WTC11 (cell line): ENCODE results near the gene MRPS14. TPM values are rescaled to one million over a fixed set of nuclear protein-coding genes. Genes with fewer than 3 reads are reported as not detected.

ENCODE experiments used
- ATAC-seq: fragments of 200-7000 bp; cut with Tn5 transposase; 2 replicates; pipeline ENCODE4 v1.10.0; 2021; ENCODE audit warnings: mild to moderate bottlenecking, moderate library complexity
- CTCF ChIA-PET: fragments of 300-600 bp; sonication (Branson Sonifier 250); formaldehyde crosslinking; loops from one replicate; lab custom pipeline; 2021; ENCODE audit warnings: antibody characterized with exemption; lab: Charles Lee
- POLR2A ChIA-PET: fragments of 350-600 bp; sonication (Branson Sonifier 250); formaldehyde crosslinking; loops from one replicate; lab custom pipeline; 2021; ENCODE audit warnings: antibody characterized with exemption; lab: Charles Lee
- DNase-seq: peaks from one replicate; pipeline ENCODE4 v3.0.0; 2021; ENCODE audit warnings: low spot score
- H3K27ac Mint-ChIP-seq: 2 replicates; pipeline ENCODE4 v1.8.0; 2021; ENCODE audit warnings: mixed read lengths
- H3K27me3 Mint-ChIP-seq: 2 replicates; pipeline ENCODE4 v1.8.0; 2021; ENCODE audit warnings: low read depth, mild to moderate bottlenecking, moderate library complexity, mixed read lengths
- H3K36me3 Mint-ChIP-seq: 2 replicates; pipeline ENCODE4 v1.8.0; 2021; ENCODE audit warnings: mixed read lengths
- H3K4me1 Mint-ChIP-seq: 2 replicates; pipeline ENCODE4 v1.8.0; 2022; ENCODE audit warnings: mixed read lengths
- H3K4me3 Mint-ChIP-seq: 2 replicates; pipeline ENCODE4 v1.8.0; 2021; ENCODE audit warnings: mild to moderate bottlenecking, moderate library complexity, mixed read lengths
- H3K9me3 Mint-ChIP-seq: 2 replicates; pipeline ENCODE4 v1.8.0; 2021; ENCODE audit warnings: mixed read lengths
- CBFB ChIP-seq: sonication (generic); formaldehyde crosslinking; IDR thresholded peaks from 2 replicates; pipeline ENCODE4 v1.8.1; 2022; ENCODE audit warnings: mild to moderate bottlenecking, low read depth, missing genetic modification reagents
- CREB1 ChIP-seq: sonication (generic); formaldehyde crosslinking; IDR thresholded peaks from 2 replicates; pipeline ENCODE4 v1.8.0; 2023; ENCODE audit warnings: mild to moderate bottlenecking, missing genetic modification reagents
- ESRRA ChIP-seq: sonication (generic); formaldehyde crosslinking; IDR thresholded peaks from 2 replicates; pipeline ENCODE4 v1.8.1; 2022; ENCODE audit warnings: mild to moderate bottlenecking, missing genetic modification reagents, borderline replicate concordance
- FOXJ3 ChIP-seq: sonication (generic); formaldehyde crosslinking; IDR thresholded peaks from 2 replicates; pipeline ENCODE4 v1.9.0; 2021; ENCODE audit warnings: missing genetic modification reagents, mild to moderate bottlenecking, borderline replicate concordance
- FOXP1 ChIP-seq: sonication (generic); formaldehyde crosslinking; IDR thresholded peaks from 2 replicates; pipeline ENCODE4 v1.8.0; 2022; ENCODE audit warnings: missing genetic modification reagents, mild to moderate bottlenecking, moderate library complexity, borderline replicate concordance
- HMGA2 ChIP-seq: fragments of 250-450 bp; sonication (Bioruptor Pico); IDR thresholded peaks from 2 replicates; pipeline ENCODE4 v1.4.0; 2021; ENCODE audit warnings: mild to moderate bottlenecking, moderate library complexity
- MYBL2 ChIP-seq: sonication (generic); formaldehyde crosslinking; IDR thresholded peaks from 2 replicates; pipeline ENCODE4 v1.8.1; 2023; ENCODE audit warnings: mild to moderate bottlenecking, moderate library complexity, missing genetic modification reagents
- NFYB ChIP-seq: sonication (generic); formaldehyde crosslinking; conservative IDR thresholded peaks from 2 replicates; pipeline ENCODE4 v1.8.0; 2022; ENCODE audit warnings: low read depth, missing genetic modification reagents
- NR1H2 ChIP-seq: sonication (generic); formaldehyde crosslinking; IDR thresholded peaks from 2 replicates; pipeline ENCODE4 v1.9.0; 2021; ENCODE audit warnings: mild to moderate bottlenecking, moderate library complexity, missing genetic modification reagents
- RORB ChIP-seq: fragments of 250-450 bp; sonication (Bioruptor Pico); IDR thresholded peaks from 2 replicates; pipeline ENCODE4 v1.9.0; 2021; ENCODE audit warnings: mild to moderate bottlenecking
- SMAD3 ChIP-seq: sonication (generic); formaldehyde crosslinking; IDR thresholded peaks from 2 replicates; pipeline ENCODE4 v1.8.0; 2022; ENCODE audit warnings: missing genetic modification reagents, mild to moderate bottlenecking, borderline replicate concordance
- TEAD1 ChIP-seq: sonication (generic); formaldehyde crosslinking; IDR thresholded peaks from 2 replicates; pipeline ENCODE4 v1.8.0; 2022; ENCODE audit warnings: mild to moderate bottlenecking, missing genetic modification reagents
- TP53 ChIP-seq: sonication (generic); formaldehyde crosslinking; IDR thresholded peaks from 2 replicates; pipeline ENCODE4 v1.8.1; 2023; ENCODE audit warnings: mild to moderate bottlenecking, missing genetic modification reagents
- ZNF219 ChIP-seq: sonication (generic); formaldehyde crosslinking; IDR thresholded peaks from 2 replicates; pipeline ENCODE4 v1.8.0; 2023; ENCODE audit warnings: missing genetic modification reagents, mild to moderate bottlenecking, borderline replicate concordance
- ZNF263 ChIP-seq: sonication (generic); formaldehyde crosslinking; IDR thresholded peaks from 2 replicates; pipeline ENCODE4 v1.8.1; 2022; ENCODE audit warnings: low read depth, mild to moderate bottlenecking, moderate library complexity, missing genetic modification reagents
- total RNA-seq: library from RNA; stranded (reverse); gene quantifications from 3 replicates; pipeline ENCODE4 v1.2.3, GENCODE V29; 2021
- TF ChIP-seq, protein P1 (sequence below): fragments of 250-450 bp; sonication (Bioruptor Pico); IDR thresholded peaks from 2 replicates; pipeline ENCODE4 v1.9.0; 2021; ENCODE audit warnings: mild to moderate bottlenecking
- TF ChIP-seq, protein P2 (sequence below): fragments of 250-450 bp; sonication (Bioruptor Pico); IDR thresholded peaks from 2 replicates; pipeline ENCODE4 v2.1.2; 2022; ENCODE audit warnings: mild to moderate bottlenecking, moderate library complexity
- TF ChIP-seq, protein P3 (sequence below): sonication (generic); formaldehyde crosslinking; IDR thresholded peaks from 2 replicates; pipeline ENCODE4 v1.8.0; 2023; ENCODE audit warnings: mild to moderate bottlenecking, missing genetic modification reagents
- TF ChIP-seq, protein P4 (sequence below): sonication (generic); formaldehyde crosslinking; IDR thresholded peaks from 2 replicates; pipeline ENCODE4 v1.8.1; 2023; ENCODE audit warnings: mild to moderate bottlenecking, moderate library complexity, missing genetic modification reagents
- TF ChIP-seq, protein P5 (sequence below): sonication (generic); formaldehyde crosslinking; IDR thresholded peaks from 2 replicates; pipeline ENCODE4 v1.8.1; 2022; ENCODE audit warnings: mild to moderate bottlenecking, moderate library complexity, missing genetic modification reagents
- TF ChIP-seq, protein P6 (sequence below): fragments of 250-450 bp; sonication (Bioruptor Pico); IDR thresholded peaks from 2 replicates; pipeline ENCODE4 v1.9.0; 2021; ENCODE audit warnings: mild to moderate bottlenecking
- TF ChIP-seq, protein P7 (sequence below): sonication (generic); formaldehyde crosslinking; IDR thresholded peaks from 2 replicates; pipeline ENCODE4 v1.8.1; 2023; ENCODE audit warnings: mild to moderate bottlenecking, missing genetic modification reagents, borderline replicate concordance

The MRPS14 gene
- total RNA-seq, 1 experiment from 2014 or later, result 30.4 TPM

DNA sequence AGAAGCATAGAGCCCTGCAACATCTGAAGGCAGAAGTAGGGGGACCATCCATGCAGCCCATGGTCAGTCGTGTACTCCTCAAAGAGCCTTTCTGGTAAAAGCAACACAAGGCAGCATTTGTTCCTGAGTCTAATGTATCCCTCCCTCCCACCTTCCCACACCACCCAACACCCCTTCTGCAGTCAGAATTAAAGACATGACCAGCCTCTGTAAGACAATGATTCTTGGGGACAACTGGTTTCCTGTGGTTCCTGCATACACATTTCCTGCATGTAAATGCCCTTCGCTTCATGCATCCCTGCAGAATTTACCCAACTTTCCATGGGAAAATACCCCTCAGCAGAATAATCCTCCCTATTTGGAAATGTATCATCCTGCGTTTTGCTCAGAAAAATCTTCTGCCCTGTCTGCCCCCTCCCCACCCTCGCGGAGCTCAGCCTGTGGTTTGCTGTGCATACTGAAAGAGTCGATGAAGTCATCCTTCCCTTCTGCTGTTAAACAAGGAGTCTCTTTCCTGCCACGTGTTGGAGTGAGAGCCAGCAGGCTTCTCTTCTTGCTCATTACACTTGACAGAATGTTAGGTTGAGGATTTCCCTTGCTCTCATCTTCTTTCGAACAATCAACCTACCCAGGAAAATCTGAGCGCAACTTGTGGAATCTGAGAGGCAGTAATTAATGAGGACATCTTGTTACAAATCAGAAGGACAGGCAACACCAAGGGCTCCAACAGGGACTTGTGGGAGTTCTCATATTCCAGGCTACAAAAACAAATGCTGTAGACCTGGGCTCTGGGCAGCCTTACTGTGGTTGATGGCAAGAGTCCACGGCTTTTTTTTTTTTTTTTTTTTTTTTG lies 49.1 kb upstream of the MRPS14 start:
- CTCF ChIA-PET, result interaction anchor here (1.2 kb wide), 1 partner anchor 53 kb away, joined by 5 read pairs; no protein-coding TSS in a partner anchor
- ATAC-seq, result peak; percentile 40
- TF ChIP-seq CBFB (CRISPR knock-in tag), result no peak
- no peak for TF ChIP-seq MYBL2 (CRISPR knock-in tag)
- no peak for TF ChIP-seq NR1H2
- TF ChIP-seq NFYB (CRISPR knock-in tag), result 0 out of 2 replicates have a peak, but pooled peaks have one; percentile 14
- TF ChIP-seq TP53 (CRISPR knock-in tag), result peak; percentile 85
- TF ChIP-seq, protein P1, sequence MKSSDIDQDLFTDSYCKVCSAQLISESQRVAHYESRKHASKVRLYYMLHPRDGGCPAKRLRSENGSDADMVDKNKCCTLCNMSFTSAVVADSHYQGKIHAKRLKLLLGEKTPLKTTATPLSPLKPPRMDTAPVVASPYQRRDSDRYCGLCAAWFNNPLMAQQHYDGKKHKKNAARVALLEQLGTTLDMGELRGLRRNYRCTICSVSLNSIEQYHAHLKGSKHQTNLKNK (CRISPR knock-in tag), result no peak
- no peak for TF ChIP-seq RORB
- TF ChIP-seq CREB1, result 0 out of 2 replicates have a peak, but pooled peaks have one; percentile 28
- TF ChIP-seq ZNF263 (CRISPR knock-in tag), result no peak
- TF ChIP-seq FOXJ3 (CRISPR knock-in tag), result no peak
- TF ChIP-seq ZNF219 (CRISPR knock-in tag), result no peak
- TF ChIP-seq, protein P2, sequence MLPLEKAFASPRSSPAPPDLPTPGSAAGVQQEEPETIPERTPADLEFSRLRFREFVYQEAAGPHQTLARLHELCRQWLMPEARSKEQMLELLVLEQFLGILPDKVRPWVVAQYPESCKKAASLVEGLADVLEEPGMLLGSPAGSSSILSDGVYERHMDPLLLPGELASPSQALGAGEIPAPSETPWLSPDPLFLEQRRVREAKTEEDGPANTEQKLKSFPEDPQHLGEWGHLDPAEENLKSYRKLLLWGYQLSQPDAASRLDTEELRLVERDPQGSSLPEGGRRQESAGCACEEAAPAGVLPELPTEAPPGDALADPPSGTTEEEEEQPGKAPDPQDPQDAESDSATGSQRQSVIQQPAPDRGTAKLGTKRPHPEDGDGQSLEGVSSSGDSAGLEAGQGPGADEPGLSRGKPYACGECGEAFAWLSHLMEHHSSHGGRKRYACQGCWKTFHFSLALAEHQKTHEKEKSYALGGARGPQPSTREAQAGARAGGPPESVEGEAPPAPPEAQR, result no peak
- TF ChIP-seq, protein P3, sequence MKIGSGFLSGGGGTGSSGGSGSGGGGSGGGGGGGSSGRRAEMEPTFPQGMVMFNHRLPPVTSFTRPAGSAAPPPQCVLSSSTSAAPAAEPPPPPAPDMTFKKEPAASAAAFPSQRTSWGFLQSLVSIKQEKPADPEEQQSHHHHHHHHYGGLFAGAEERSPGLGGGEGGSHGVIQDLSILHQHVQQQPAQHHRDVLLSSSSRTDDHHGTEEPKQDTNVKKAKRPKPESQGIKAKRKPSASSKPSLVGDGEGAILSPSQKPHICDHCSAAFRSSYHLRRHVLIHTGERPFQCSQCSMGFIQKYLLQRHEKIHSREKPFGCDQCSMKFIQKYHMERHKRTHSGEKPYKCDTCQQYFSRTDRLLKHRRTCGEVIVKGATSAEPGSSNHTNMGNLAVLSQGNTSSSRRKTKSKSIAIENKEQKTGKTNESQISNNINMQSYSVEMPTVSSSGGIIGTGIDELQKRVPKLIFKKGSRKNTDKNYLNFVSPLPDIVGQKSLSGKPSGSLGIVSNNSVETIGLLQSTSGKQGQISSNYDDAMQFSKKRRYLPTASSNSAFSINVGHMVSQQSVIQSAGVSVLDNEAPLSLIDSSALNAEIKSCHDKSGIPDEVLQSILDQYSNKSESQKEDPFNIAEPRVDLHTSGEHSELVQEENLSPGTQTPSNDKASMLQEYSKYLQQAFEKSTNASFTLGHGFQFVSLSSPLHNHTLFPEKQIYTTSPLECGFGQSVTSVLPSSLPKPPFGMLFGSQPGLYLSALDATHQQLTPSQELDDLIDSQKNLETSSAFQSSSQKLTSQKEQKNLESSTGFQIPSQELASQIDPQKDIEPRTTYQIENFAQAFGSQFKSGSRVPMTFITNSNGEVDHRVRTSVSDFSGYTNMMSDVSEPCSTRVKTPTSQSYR (CRISPR knock-in tag), result peak; percentile 74; the same call in 1 of the 2 replicates
- TF ChIP-seq, protein P4, sequence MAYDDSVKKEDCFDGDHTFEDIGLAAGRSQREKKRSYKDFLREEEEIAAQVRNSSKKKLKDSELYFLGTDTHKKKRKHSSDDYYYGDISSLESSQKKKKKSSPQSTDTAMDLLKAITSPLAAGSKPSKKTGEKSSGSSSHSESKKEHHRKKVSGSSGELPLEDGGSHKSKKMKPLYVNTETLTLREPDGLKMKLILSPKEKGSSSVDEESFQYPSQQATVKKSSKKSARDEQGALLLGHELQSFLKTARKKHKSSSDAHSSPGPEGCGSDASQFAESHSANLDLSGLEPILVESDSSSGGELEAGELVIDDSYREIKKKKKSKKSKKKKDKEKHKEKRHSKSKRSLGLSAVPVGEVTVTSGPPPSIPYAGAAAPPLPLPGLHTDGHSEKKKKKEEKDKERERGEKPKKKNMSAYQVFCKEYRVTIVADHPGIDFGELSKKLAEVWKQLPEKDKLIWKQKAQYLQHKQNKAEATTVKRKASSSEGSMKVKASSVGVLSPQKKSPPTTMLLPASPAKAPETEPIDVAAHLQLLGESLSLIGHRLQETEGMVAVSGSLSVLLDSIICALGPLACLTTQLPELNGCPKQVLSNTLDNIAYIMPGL, result no peak
- TF ChIP-seq, protein P5, sequence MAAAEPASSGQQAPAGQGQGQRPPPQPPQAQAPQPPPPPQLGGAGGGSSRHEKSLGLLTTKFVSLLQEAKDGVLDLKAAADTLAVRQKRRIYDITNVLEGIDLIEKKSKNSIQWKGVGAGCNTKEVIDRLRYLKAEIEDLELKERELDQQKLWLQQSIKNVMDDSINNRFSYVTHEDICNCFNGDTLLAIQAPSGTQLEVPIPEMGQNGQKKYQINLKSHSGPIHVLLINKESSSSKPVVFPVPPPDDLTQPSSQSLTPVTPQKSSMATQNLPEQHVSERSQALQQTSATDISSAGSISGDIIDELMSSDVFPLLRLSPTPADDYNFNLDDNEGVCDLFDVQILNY (CRISPR knock-in tag), result peak; percentile 74; the same call in 1 of the 2 replicates
- peak; percentile 58; the same call in 1 of the 2 replicates for TF ChIP-seq SMAD3 (CRISPR knock-in tag)
- TF ChIP-seq ESRRA (CRISPR knock-in tag), result no peak
- TF ChIP-seq, protein P6, sequence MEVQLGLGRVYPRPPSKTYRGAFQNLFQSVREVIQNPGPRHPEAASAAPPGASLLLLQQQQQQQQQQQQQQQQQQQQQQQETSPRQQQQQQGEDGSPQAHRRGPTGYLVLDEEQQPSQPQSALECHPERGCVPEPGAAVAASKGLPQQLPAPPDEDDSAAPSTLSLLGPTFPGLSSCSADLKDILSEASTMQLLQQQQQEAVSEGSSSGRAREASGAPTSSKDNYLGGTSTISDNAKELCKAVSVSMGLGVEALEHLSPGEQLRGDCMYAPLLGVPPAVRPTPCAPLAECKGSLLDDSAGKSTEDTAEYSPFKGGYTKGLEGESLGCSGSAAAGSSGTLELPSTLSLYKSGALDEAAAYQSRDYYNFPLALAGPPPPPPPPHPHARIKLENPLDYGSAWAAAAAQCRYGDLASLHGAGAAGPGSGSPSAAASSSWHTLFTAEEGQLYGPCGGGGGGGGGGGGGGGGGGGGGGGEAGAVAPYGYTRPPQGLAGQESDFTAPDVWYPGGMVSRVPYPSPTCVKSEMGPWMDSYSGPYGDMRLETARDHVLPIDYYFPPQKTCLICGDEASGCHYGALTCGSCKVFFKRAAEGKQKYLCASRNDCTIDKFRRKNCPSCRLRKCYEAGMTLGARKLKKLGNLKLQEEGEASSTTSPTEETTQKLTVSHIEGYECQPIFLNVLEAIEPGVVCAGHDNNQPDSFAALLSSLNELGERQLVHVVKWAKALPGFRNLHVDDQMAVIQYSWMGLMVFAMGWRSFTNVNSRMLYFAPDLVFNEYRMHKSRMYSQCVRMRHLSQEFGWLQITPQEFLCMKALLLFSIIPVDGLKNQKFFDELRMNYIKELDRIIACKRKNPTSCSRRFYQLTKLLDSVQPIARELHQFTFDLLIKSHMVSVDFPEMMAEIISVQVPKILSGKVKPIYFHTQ, result no peak
- TF ChIP-seq TEAD1 (CRISPR knock-in tag), result peak; percentile 92; the same call in 1 of the 2 replicates
- no peak for TF ChIP-seq HMGA2 (CRISPR knock-in tag)
- TF ChIP-seq FOXP1 (CRISPR knock-in tag), result no peak
- TF ChIP-seq, protein P7, sequence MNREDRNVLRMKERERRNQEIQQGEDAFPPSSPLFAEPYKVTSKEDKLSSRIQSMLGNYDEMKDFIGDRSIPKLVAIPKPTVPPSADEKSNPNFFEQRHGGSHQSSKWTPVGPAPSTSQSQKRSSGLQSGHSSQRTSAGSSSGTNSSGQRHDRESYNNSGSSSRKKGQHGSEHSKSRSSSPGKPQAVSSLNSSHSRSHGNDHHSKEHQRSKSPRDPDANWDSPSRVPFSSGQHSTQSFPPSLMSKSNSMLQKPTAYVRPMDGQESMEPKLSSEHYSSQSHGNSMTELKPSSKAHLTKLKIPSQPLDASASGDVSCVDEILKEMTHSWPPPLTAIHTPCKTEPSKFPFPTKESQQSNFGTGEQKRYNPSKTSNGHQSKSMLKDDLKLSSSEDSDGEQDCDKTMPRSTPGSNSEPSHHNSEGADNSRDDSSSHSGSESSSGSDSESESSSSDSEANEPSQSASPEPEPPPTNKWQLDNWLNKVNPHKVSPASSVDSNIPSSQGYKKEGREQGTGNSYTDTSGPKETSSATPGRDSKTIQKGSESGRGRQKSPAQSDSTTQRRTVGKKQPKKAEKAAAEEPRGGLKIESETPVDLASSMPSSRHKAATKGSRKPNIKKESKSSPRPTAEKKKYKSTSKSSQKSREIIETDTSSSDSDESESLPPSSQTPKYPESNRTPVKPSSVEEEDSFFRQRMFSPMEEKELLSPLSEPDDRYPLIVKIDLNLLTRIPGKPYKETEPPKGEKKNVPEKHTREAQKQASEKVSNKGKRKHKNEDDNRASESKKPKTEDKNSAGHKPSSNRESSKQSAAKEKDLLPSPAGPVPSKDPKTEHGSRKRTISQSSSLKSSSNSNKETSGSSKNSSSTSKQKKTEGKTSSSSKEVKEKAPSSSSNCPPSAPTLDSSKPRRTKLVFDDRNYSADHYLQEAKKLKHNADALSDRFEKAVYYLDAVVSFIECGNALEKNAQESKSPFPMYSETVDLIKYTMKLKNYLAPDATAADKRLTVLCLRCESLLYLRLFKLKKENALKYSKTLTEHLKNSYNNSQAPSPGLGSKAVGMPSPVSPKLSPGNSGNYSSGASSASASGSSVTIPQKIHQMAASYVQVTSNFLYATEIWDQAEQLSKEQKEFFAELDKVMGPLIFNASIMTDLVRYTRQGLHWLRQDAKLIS, result 0 out of 2 replicates have a peak, but pooled peaks have one; percentile 43

More for the DNA sequence above, 49.1 kb upstream of the MRPS14 start:
- DNase-seq, result no peak
- Mint-ChIP-seq H3K27ac (no peak overlapping the region), H3K36me3 (no peaks in the 10 kb centered on the region), H3K9me3 (no peaks in the 10 kb centered on the region), H3K4me1 (peaks cover 41% of the 10 kb centered on the region), H3K27me3 (peaks cover 13% of the 10 kb centered on the region), H3K4me3 (no peak overlapping the region)
- POLR2A ChIA-PET, result no interaction called here
